ENCODE results near the gene GLCE. TPM values are rescaled to one million over a fixed set of nuclear protein-coding genes. Genes with fewer than 3 reads are reported as not detected.
A peak's percentile ranks its signal among the peaks of the same experiment; 100 is the strongest.

Gene GLCE
- polyA plus RNA-seq (ENCODE audit: insufficient read length in 4 of 4): 10 to 100 TPM; 40.0 to 51.5 (median 48.1) TPM

DNA sequence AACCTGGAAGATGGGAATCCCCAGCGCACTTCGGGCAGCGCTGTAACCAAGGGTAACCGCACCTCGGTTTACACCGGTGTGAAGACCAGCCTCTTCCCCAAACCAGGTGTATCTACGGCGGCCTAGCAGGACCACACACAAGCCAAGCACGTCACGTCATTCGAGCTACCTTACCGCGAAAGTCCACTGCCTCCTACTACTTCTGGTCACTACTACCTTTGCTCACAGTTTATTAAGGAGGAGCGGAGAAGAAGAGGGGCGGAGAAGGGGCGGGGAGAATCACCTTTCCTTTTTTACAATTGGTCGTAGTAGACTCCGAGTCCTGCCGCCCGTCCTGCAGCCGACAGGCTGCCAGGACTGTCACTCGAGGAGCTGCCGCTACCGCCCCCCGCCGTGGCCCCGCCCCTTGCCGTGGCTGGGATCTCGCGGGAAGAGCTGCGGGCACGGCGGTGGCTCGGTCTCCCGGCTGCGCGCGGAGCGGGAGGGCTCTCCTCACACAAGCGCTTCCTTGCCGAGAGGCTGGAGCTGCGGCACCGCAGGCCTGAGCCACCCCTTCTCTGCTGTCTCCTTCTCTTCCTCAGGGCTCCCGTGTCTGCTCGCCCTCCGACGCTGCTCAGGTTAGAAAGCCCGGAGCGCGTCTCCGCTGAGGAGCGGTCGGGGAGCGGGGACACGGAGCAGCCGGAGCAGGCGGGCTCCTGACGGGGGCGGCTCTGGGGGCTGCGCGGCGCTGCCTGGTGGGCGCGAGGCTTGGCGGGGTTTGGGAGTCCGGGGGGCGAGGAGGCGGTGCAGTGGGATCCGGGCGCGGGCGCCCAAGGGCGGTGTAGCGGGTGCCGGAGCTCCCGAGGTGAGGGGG is at the start of gene GLCE:
GLCE (plus strand) TSS at position 495 of the 853 bp plus-strand sequence. CDS start 95,172 bp downstream, outside the sequence.
- peak; percentile 91 to 94 (median 92) for DNase-seq (ENCODE audit: low read depth in 4 of 4, low spot score in 3 of 4)

DNA sequence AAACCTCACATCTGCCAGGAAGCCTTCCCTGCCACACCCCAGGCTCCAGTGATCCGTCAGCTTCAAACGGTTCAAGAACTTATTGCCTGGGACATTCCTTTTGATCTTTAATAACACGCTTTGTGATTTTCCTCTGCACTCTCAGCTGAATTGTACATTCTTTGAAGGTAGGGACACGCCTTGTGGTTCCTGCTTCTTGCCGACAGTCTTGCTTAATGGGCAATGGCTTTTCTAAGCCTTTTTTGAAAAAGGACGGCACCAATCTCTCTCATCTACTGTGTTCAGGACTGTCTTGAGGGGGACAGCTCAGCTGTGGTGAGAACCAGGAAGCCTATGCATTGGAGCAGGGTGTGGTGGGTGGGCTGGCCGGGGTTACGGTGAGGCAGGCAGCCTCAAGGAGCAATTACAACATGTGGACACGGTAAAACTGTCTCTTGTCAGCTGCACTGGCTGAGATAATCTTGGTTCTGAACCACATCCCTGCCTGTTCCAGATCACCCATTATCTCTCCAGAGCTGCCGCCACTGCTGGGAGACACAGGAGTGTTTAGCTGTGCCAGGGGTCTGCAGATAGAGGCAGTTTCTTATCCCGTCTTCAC is 46.0 kb upstream of the GLCE start:
- peak in 3 of 4 donors; percentile 31 to 53 (median 51) for DNase-seq (ENCODE audit: low read depth in 4 of 4, low spot score in 3 of 4)

- DNase-seq (ENCODE audit: low read depth in 4 of 4, low spot score in 3 of 4): no peak
Measured at GRCh38 chr15:69115031-69115430, 45.4 kb upstream of the GLCE start.

DNA sequence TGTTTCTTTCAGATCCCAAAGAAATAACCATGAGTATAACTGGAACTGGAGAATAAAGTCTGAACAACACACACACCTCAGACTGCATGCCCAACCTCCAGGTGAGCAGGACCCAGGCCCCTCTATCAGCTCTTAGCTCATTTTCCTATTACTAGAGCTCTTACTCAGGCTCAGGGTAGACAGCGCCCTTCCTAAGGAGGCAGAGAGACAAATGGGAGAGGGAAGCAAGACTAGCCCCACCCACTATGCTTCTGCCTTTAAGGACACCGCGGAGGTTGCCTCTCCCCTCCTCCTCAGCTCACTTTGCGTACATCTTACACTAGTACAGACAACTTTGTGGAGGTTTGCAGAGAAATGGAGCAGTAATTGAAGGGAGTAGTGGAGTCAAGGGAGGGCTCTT is 44.0 kb upstream of the GLCE start:
- DNase-seq (ENCODE audit: low read depth in 4 of 4, low spot score in 3 of 4): no peak

- no peak for DNase-seq (ENCODE audit: low read depth in 4 of 4, low spot score in 3 of 4)
Measured at GRCh38 chr15:69117431-69117871, 43.0 kb upstream of the GLCE start.

DNA sequence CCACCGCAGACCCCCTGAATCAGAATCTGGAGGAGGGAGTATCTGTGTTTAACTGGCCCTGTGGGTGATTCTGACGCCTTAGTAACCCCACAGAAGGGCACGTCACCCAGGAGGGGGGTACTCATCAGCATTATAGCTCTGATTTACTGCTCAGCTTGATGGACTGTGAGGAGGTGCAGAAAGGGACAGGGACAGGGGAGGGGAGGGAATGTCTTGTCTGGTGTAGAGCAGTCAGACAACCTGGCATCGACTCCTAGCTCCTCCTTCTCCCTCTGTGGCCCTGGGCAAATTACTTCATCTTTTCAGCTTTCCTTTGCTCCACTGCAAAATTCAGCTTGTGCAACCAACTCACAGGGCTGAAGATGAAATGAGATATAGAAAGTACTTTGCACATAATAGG is 42.3 kb upstream of the GLCE start:
- DNase-seq (ENCODE audit: low read depth in 4 of 4, low spot score in 3 of 4): no peak

DNA sequence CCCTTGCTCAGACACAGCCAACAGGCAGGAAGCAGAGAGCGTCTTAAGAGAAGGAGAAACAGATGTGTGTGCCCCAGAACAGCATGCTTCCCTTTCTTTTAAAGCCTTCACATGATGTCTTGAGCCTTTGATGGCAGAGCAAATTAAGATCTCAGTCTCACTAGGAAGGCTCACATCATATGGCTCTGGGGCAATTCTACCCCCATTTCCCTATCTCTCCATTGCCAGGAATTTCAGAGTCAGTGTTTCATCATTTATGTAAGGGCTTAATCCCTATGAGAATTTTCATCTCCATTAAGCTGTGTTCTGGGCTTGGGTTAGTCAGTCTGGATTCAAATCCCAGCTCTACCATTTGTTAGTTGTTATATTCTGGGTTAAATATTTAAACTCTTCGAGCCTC is 41.4 kb upstream of the GLCE start:
- no peak for DNase-seq (ENCODE audit: low read depth in 4 of 4, low spot score in 3 of 4)

- no peak for DNase-seq (ENCODE audit: low read depth in 4 of 4, low spot score in 3 of 4)
Measured at GRCh38 chr15:69119683-69120395, 40.6 kb upstream of the GLCE start.

- no peak for DNase-seq (ENCODE audit: low read depth in 4 of 4, low spot score in 3 of 4)
Measured at GRCh38 chr15:69120732-69121131, 39.7 kb upstream of the GLCE start.

GRCh38 chr15:69121198-69121828 is 39.1 kb upstream of the GLCE start:
- DNase-seq (ENCODE audit: low read depth in 4 of 4, low spot score in 3 of 4): no peak

DNA sequence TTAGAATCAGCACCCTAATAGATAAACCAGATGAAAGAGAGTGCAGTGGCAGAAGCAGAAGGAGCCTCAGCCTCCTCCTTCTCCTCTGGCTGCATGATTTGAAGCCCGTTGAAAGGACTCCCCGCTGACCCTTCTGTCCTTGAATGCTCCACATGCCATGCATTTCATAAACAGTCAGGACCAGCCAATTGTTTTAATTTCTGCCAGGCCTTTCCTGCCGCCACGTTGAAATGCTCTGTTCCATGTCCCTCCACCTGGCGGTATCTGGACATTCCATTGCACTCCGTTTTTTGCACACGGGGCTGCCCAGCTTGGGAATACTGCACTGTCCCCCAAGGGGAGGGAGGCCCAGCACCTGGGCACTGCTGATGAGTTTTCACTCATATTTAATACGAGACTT is 35.2 kb upstream of the GLCE start:
- DNase-seq (ENCODE audit: low read depth in 4 of 4, low spot score in 3 of 4): no peak

DNA sequence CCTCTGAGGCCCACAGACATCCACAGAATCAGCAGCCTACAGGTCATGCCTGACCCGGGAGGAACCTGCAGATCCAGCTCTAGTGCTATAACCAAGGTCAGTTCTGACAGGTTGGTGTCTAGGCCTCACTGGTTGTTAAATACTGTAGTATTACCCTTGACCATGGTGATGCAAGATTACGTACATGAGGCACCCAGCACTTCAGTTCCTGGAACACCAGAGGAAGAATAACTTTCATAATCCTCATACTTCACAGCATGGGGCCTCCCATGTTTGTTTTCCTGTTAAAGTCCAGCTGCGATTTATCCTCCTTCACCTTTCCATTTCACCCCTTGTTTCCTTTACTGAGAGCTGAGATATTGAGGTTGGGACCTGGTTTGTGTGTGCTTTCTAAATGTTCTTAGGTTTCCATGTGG is 34.4 kb upstream of the GLCE start:
- no peak for DNase-seq (ENCODE audit: low read depth in 4 of 4, low spot score in 3 of 4)

GRCh38 chr15:69127306-69127705 is 33.1 kb upstream of the GLCE start:
- no peak for DNase-seq (ENCODE audit: low read depth in 4 of 4, low spot score in 3 of 4)

DNA sequence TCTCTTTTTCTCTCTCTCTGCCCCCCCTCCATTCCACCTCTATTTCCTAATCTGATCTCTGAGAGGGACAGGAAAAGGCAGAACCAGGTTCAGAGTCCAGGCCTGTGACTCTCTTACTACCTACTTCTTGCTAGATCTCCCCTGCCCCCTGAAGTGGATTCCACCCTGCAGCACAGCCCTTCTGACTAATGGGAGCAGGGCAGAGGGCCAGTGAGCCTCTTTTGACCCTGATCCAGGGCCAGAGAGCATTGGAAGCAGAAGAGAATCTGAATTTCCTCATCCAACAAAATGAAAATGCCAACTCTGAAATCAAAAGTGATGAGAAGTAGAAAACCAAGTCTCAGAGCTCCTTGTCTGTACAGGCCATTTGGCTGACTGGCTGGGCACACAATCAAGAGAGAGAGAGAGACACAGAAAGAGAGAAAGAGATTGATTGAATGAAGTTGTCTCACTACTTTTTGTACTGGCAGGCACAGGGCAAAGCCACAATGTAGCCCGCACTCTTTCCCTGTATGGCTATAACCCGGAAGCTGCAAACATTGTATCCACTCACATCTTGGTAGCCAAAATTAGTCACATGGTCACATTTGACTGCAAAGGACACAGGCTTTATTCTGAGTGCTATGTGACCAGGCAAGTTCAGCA is 31.6 kb upstream of the GLCE start:
- DNase-seq (ENCODE audit: low read depth in 4 of 4, low spot score in 3 of 4): no peak

GRCh38 chr15:69131362-69132220 is 28.8 kb upstream of the GLCE start:
- DNase-seq (ENCODE audit: low read depth in 4 of 4, low spot score in 3 of 4): no peak

DNA sequence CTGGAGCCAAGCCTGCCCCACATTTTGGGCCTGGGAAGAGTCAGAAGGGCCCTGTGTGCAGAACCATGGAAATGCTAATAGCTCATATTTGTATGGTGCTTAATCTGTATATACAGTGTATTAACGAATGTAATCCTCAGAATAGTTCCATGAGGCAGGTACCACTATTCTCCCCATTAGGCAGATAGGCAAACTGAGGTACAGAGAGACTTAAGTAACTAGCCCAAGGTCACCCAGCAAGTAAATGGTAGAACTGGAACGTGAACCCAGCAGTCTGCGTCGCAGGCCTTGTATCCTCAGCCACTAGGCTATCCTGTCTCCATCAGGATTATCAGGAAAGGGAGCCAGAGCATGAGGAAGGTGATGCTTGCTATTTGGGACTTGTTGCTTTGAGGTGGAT is 28.0 kb upstream of the GLCE start:
- DNase-seq (ENCODE audit: low read depth in 4 of 4, low spot score in 3 of 4): no peak

DNA sequence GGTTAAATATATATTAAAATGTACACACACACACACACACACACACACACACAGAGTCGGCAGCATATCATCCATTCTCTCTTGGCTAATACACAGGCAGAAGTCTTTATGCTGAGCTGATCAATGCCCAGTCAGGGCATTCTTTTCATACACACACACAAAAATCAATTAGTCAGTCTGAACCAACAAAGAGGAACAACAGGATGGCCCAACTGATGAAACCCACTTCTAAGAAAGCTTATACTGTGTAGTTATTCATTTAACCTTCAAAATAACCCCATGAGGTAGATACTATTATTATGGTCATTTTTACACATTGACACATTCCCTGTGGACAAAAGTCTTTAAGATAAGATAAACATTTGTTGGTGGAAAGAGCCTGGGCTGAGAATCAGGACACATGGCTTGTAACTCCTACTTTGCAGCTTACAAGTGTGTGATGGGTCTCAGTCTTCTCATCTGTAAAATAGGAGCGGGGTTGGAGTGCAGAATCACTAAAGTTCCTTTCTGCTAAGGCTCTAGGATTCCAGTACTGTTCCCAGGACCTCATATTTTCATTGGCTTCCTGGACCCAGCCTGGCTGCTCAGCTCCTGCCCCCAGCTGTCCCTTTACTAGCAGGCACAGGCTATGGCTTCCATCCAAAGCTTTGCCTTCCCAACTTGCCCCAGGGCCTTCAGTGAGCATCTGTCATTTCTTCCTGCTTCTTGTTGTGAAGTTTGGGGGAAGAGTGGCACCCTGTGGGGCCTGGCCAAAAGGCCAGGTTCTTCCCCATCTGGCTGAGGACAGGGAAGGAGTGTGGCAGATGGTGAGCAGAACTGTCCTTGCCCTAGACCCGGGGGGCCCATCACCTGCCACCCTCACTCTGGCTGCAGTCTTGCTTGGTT is 27.2 kb upstream of the GLCE start:
- no peak for DNase-seq (ENCODE audit: low read depth in 4 of 4, low spot score in 3 of 4)

- no peak for DNase-seq (ENCODE audit: low read depth in 4 of 4, low spot score in 3 of 4)
Measured at GRCh38 chr15:69133862-69134519, 26.4 kb upstream of the GLCE start.
